SKM-1 (cell line): ENCODE measurements around the gene CDHR2.

Experiments used
- DNase-seq: peaks from one replicate; lab custom pipeline; 2025; ENCODE audit not compliant: unreplicated experiment; lab: John Stamatoyannopoulos, UW

Gene CDHR2, protein sequence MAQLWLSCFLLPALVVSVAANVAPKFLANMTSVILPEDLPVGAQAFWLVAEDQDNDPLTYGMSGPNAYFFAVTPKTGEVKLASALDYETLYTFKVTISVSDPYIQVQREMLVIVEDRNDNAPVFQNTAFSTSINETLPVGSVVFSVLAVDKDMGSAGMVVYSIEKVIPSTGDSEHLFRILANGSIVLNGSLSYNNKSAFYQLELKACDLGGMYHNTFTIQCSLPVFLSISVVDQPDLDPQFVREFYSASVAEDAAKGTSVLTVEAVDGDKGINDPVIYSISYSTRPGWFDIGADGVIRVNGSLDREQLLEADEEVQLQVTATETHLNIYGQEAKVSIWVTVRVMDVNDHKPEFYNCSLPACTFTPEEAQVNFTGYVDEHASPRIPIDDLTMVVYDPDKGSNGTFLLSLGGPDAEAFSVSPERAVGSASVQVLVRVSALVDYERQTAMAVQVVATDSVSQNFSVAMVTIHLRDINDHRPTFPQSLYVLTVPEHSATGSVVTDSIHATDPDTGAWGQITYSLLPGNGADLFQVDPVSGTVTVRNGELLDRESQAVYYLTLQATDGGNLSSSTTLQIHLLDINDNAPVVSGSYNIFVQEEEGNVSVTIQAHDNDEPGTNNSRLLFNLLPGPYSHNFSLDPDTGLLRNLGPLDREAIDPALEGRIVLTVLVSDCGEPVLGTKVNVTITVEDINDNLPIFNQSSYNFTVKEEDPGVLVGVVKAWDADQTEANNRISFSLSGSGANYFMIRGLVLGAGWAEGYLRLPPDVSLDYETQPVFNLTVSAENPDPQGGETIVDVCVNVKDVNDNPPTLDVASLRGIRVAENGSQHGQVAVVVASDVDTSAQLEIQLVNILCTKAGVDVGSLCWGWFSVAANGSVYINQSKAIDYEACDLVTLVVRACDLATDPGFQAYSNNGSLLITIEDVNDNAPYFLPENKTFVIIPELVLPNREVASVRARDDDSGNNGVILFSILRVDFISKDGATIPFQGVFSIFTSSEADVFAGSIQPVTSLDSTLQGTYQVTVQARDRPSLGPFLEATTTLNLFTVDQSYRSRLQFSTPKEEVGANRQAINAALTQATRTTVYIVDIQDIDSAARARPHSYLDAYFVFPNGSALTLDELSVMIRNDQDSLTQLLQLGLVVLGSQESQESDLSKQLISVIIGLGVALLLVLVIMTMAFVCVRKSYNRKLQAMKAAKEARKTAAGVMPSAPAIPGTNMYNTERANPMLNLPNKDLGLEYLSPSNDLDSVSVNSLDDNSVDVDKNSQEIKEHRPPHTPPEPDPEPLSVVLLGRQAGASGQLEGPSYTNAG (N-terminal part only)

DNA sequence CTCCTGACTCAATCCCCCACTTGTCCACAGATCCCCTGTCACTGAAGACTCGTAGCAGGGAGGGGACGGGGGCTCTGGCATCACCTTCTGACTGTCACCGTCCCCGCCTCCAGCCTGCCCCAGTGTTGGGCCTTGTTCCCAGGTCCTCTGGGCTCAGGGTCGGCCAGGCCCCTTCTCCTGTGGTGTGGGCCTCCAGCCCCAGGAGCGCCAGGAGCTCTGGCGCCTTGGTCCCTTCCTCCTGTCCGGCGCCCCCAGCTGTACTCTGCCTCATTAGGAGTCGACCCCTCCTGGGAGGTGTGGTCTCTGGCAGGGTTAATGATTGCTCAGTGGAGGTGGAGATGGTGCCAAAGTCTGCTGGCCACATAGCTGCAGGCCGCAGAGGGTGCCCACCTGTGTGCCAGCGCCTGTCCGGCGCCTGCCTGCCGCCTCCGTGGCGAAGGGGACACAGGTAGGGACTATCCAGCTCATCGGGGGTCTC lies at the start of gene CDHR2:
TSS of gene CDHR2 (plus strand) at position 376 of the 478 bp plus-strand sequence. CDS start 16,011 bp downstream, outside the sequence.
- no peak for DNase-seq

DNA sequence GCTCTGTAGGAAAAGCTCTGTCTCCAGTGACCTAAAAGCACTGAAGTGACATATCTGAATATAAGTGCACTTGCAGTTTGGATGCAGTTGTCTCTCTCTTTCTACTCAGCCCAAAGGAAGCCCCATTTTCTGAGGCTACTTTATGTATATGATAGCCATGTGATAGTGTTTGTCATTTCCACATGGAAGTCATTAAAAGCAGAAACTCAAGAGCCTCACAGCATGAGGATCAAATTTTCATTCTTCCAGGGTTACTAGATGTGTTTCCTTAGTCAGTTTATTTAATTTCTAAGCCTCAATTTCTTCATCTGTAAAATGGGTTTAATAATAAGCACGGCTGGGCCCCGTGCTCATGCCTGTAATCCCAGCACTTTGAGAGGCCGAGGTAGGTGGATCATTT lies 48.6 kb upstream of the CDHR2 start:
- no peak for DNase-seq

DNA sequence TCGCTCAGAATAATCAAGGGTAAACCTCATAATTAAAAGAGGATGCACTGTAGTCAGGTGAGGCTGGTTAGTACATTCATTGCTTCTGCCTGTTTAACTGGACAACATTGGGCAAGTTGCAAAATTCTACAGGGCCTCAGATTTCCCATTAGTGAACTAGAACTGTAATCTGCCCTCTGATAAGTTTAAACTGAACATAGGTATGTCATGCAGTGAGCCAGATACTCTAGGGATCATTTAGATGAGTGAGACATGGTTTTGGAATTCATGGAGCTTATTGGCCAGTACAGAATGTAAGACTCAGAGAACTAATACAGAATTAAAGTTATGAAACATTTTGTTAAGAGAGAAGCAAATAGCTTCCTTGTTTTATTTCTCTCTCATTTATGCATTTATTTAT lies 47.8 kb upstream of the CDHR2 start:
- no peak for DNase-seq

DNA sequence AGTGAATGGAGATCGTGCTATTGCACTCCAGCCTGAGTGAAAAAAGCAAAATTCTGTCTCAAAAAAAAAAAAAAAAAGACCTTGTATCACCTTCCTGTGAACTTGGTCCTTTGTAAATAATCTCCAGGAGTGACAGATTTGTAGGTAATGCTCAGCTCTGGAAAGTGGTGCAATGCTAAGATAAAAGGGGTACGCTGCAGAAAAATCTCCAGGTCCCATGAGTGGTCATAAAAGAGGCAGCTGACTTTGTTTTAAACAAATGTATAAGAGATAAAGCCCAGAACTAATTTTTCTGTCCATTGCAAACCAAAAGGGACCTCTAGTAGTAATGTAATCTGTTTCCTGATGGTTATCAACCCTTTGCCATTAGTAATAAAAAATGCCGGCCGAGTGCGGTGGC lies 45.6 kb upstream of the CDHR2 start:
- DNase-seq, result no peak

DNA sequence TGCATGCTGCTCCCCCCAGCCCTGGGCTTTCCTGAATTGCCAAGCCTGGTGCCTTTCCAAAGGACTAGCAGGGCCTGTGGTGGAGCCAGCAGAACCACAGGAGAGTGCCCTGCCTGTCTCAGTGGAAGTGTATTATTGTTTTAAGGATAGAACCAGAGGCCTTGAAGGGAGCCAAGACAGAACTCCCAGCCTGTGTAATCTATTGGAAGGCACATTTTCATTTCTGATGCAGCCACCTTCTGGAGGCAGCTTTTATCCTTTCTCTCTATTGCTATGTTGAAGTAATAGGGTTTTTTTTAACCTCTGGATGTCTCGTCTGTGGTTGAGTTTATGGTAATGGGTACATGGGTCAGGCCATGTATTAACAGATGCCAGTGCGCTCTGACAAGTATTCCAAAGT lies 41.2 kb upstream of the CDHR2 start:
- no peak for DNase-seq

DNA sequence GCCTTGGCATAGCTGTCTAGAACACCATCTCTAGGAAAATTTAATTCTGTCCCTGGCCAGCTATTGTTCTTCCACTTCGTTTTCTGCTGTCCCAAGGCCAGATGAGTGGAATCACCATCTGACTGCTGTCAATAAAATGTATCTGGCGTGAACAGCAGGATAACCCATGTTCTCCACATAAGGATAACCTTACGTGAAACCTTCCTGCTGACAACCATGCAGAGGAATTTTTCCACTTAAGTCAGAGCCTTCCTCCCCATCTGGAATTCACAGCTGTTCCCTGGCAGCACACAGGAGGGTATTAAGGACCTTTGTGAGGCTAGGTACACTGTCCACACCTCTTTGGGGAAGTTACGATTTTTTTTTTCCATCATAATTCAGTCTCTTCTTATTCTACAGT lies 40.5 kb upstream of the CDHR2 start:
- DNase-seq, result no peak

DNA sequence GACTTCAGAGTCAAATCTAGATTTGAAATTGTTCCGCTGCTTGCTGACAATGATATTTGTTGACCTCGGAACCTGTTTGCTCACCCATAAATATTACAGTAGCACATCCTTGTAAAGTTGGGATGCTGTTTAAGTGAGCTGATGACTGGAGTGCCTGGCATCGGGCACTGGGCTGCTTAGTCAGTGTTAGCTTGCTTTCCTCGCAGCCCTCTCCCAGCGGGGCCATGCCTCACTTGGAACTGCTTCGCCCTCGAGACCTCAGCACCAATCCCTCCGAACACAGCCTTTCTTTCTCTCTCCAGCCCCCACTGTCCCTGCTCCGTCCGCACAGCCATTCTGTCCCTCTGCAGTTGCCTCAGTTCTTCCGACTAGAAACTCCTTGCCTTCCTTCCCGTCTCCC lies 35.4 kb upstream of the CDHR2 start:
- no peak for DNase-seq

DNA sequence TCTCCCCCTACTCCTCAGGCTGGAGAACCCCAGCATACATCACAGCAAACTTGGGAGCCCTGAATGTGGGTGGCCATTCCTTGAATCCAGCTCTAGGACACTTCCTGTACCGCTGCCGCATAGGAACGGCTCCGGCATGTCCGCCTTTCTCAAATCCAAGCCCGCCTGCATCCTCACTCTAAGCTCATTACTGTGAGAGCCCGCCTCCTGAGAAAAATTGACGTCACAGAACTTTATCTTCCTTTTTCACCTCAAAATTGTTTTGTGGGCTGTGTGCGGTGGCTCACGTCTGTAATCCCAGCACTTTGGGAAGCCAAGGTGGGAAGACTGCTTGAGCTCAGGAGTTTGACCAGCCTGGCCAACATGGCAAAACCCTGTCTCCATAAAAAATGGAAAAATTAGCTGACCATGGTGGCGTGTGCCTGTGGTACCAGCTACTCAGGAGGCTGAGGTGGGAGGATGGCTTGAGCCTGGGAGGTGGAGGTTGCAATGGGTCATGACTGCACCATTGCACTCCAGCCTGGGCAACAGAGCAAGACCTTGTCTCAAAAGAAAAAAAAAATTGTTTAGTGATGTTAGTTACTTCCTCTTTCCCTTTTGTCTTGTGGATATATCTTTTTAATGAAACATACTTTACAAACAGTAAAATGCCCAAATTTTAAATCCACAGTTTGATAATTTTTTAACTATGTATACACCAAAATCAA lies 34.7 kb upstream of the CDHR2 start:
- DNase-seq, result no peak

DNA sequence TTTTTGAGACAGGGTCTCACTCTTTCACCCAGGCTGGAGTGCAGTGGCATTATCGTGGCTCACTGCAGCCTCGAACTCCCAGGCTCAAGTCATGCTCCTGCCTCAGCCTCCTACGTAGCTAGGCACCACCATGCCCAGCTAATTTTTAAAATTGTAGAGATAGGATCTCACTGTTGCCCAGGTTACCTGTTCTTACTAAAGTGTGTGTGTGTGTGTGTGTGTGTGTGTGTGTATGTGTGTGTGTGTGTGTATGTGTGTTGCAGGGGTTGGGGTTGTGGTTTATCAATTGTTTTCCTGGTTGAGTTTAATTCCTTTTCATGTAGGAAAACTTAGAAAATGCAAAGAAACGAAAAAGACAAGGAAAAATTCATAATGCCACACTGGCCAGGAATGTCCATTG lies 33.7 kb upstream of the CDHR2 start:
- DNase-seq, result no peak

DNA sequence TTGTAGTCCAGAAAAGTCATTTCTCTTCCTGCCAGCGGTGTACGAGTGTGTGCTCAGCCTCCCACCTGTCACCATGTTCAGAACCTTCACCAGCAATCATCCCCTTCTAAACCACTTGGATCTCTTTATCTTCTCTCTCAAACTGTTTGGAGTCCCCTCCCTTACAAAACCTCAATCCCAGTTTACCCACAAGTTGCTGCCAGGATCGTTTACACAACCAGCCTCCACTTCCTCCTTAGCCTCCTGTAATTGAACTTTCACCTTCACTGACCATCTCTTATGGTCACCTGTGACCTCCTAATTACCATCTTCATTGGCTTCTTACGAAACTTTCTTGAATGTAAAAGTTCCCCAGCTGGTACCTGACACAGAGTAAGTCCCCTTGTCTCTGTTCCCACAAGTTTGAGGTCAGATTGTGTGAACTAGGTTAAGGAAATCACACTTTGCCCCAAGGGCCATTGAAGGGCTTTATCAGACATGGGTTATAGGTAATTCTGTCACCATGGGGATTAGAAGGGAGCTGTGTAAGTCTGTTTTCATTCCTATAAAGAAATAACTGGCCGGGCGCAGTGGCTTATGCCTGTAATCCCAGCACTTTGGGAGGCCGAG lies 32.0 kb upstream of the CDHR2 start:
- DNase-seq, result peak; percentile 42

DNA sequence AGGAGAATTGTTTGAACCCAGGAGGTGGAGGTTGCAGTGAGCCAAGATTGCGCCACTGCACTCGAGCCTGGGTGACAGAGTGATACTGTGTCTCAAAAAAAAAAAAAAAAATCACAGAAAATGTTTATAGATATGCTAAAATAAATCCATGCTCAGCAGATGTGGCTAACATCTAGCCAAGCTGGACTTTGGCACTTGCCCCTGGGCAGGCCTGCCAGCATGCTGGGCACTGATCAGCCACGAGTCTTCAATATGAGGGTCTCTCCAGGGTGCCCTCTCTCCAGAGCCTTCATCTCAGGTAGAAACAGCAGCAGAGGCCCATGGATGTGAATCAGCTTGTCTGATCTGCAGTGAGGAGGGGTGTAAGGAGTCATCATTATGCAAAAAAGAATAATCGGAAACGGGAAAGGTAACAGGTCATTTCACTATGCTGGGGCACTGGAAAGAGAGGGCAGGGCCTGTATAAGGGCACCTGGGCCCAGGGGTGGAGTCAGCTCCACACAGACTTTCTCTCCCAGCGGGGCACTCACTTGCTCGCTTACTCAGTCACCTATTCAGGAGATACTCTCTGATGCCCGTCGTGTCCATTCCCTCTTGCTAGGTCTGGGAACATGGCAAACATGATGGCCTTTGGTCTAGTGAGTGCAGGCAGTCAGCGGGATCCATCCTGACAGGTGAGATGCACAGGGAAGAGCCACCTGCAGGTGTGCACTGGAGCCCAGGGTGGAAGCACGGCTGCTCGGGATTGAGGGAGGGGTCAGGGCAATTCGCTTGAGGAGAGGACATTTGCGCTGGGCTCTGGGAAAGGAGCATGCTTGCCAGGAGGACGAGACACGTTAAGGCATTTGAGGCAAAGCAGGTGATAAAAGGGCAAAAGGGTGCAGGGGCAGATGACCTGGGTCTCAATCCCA lies 29.1 kb upstream of the CDHR2 start:
- DNase-seq, result no peak

DNA sequence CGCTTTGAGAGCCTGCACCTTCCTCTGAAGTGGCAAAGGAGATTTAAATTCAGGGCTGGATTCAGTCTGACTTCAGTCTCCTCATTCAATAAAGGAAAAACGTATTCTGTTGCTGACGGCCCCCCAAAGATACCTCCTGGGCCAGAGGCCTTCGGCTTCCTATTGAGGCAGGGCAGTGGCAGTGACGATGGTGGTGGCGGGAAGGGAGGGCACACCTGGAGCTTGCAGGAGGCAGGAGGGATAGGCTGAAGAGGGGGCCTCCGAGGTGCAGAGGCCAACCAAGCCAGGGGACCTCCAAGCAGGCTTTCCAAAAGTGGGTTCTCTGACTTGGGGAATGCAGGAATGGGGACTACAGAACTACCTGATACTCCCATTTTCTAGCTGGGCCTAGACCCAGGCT lies 27.9 kb upstream of the CDHR2 start:
- DNase-seq, result no peak

DNA sequence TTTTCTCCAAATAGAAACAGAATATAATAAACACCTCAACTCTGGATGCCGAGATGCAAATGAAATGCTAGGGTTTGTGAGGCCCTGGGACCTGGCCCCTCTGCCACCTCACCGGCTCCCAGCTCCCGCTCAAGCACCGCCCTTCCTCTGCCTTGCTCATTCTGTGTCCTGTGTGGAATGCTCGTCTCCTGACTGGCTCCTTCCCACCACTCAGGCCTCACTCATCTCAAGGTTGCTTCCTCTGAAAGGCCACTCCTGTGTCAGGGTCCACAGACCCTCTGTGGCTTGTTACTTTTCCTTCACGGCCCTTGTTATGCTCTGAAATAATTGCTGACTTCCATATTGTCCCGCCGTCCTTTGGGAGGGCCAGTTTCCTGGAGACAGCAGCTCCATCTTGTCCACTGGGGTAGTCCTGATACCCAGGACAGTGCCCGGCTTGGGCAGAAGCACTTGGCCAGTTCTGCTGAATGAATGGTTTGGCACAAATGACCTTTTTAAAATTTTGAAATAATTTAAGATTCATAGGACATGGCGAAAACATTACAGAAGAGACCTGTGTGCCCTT lies 27.4 kb upstream of the CDHR2 start:
- DNase-seq, result no peak

DNA sequence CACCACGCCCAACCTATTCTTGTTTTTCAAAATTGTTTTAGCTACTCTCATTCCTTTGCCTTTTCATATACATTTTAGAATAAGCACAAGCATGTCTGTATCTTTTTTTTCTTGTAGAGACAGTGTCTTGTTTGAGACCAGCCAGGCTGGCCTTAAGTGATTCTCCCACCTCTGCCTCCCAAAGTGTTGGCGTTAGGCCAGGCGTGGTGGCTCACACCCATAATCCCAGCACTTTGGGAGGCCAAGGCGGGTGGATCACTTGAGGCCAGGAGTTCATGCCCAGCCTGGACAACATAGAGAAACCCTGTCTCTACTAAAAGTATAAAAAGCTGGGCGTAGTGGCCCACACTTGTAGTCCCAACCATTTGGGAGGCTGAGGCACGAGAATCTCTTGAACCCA lies 25.0 kb upstream of the CDHR2 start:
- no peak for DNase-seq

DNA sequence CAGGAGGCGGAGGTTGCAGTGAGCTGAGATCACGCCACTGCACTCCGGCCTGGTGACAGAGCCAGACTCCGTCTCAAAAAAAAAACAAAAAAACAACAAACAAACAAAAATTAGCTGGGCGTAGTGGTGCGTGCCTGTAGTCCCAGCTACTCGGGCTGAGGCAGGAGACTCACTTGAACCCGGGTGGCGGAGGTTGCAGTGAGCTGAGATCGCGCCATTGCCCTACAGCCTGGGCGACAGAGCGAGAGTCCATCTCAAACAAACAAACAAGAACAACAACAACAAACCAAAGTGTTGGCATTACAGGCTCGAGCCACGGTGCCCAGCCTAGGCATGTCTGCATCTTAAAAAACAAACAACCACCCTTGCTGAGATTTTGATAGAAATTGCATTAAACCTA lies 24.2 kb upstream of the CDHR2 start:
- DNase-seq, result no peak

DNA sequence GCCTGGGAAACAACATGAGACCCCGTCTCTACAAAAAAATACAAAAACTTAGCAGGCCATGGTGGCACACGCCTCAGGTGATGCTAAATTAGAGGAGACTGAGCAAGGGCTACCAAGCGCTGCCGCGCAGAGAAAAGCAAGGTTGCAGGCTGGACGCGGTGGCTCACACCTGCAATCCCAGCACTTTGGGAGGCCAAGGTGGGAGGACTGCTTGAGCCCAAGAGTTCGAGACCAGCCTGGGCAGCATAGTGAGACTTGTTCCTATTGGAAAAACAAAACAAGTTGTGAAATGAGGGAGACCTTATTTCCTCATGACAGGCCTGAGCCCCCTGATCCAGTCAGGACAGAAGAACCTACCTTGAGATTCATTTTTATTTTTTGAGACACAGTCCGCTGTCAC lies 23.5 kb upstream of the CDHR2 start:
- no peak for DNase-seq

DNA sequence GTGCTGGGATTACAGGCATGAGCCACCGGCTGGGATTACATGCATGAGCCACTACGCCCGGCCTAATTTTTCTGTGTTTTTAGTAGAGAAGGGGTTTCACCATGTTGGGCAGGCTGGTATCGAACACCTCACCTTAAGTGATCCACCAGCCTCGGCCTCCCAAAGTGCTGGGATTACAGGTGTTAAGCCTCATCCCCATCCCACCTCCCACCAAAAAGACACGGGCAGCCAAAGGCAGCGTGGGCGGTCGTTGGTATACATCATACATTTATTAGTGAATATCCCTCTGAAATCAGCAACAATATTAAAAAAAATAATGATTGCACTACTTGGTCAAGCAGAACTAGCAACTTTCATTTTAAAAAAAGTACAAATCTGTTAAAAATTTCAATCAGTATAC lies 22.7 kb upstream of the CDHR2 start:
- no peak for DNase-seq

DNA sequence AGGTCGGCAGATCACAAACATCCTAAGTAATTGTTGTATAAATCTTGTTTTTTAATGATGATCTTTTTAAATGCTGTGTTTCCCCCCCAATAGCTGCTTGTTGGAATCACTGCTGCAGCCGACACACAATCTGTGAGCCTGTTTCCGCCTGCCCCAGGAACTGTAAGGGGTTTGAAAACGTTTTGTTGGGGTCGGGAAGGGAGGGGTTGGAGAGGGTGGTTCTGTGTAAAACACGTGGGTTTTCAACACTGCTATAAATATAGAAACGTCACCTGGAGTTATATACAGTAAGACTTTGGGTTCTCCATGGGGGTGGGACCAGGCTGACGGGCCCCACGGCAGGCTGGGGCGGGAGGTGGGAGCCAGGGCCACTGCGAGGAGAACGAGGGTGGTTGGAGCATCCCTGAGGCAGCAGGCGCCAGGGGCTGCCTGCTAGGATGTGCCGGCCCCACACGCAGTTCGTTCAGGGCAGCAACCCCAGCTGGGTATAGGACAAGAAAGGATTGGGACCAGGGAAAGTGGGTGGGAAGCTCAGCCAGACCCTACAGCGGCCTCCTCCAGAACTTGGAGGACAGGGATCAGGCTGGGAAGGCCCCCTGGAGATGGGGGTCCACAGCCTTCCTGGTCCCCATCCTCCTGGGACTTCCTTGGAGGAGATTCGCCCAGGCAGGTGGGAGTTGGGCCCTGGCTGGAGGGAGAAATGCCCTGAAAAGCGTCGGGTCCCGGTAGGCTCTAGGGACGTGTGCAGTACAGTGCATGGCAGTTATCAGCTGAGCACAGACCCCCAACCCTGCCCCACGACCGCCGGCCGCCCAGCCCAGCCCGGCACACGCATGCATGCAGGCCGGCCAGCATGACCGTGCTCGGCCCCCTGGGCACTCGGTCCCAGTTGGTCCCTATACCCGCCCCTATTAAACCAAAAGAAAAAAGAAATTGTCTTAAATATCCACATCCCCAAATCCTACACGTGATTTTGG lies 21.6 kb upstream of the CDHR2 start:
- no peak for DNase-seq
